ENCODE data around the gene CEL.
"Not testable (repeated sequence)": the region's sequence is repeated elsewhere in the genome, so short reads cannot be mapped to it uniquely, and the experiment has no call there.

Gene CEL

DNA sequence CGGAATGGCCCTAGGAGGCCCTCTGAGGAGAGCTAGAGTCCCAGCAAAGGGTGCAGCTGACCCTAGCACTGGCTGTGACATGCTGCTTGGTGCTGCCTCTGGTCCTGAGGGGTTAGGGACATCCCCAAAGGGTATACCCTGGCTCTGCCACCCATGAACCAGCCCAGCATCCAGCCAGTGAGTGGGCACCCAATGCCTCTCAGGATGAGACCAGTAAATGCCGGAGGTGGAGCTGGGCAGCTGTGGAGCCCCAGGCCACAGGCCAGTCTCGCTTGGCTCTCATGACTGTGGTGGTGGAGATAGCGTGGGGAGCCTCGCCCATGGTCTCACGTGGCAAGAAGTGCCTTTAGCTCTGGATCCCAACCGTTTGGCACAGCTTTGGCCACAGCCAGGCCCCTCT lies 3.7 kb upstream of the CEL start:
- no peak for DNase-seq (ENCODE audit: low spot score)

DNA sequence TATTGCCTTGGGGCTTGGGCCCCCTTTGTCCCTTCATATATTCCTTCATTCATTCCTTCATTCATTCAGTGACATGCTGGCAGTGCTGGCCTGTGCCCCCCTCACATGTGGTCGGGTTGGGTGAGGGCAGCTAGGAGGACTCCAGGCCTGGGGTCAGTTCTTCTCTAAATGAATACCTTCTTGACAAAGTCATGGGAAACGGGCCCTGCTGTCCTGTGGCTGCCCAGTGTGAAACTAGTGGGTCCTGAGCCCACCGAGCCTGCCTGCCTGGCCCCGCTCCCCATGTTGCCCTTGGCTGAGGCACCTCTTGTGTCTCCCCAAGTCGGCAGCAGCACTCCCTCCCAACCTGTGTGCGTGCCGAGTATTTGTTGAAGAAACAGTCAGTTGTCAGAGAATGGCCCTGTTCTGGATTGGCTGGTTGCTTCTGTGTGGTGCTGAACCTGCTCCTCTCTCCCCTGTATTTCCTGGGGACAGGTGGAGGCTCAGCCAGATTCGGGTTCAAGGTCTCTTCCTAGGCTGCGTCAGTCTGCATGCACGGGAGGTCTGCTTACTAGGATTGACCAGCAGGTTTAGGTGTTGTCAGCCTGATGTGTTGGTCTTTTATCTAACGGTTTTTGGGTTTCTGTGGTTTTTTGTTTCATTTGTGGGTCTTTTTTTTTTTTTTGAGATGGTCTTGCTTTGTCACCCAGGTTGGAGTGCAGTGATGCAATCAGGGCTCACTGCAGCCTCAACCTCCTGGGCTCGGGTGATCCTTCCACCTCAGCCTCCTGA lies 3.0 kb upstream of the CEL start:
- no peak for DNase-seq (ENCODE audit: low spot score)
- Histone ChIP-seq H3K27ac (no peak overlapping the region), H3K4me3 (no peak overlapping the region)
- TF ChIP-seq, protein P1, sequence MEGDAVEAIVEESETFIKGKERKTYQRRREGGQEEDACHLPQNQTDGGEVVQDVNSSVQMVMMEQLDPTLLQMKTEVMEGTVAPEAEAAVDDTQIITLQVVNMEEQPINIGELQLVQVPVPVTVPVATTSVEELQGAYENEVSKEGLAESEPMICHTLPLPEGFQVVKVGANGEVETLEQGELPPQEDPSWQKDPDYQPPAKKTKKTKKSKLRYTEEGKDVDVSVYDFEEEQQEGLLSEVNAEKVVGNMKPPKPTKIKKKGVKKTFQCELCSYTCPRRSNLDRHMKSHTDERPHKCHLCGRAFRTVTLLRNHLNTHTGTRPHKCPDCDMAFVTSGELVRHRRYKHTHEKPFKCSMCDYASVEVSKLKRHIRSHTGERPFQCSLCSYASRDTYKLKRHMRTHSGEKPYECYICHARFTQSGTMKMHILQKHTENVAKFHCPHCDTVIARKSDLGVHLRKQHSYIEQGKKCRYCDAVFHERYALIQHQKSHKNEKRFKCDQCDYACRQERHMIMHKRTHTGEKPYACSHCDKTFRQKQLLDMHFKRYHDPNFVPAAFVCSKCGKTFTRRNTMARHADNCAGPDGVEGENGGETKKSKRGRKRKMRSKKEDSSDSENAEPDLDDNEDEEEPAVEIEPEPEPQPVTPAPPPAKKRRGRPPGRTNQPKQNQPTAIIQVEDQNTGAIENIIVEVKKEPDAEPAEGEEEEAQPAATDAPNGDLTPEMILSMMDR (IDR thresholded peaks at IDR 0.05) = no peak

More for the DNA sequence above, 3.7 kb upstream of the CEL start:
- TF ChIP-seq, protein P1 (IDR thresholded peaks at IDR 0.05) = no peak
- Histone ChIP-seq H3K4me3 (no peak overlapping the region), H3K27ac (no peak overlapping the region)

DNA sequence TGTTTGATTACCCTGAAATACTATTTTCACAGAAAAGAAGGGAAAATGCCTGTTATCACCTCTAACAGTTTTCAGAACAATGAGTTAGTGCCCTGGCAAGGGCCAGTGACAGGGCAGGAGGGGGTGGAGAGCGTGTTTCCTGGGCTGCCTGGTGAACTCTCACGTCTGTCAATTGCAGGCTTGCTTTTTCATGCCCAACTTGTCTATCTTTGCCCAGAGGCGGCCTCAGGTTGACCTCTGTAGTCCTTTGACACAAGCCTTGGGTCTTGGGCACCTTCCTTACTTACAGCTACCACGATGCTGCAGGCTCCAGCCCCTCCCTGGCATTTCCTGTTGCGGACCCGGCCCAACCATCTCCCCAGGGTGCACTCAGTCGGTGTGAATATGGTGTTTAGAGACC lies 2.2 kb upstream of the CEL start:
- Histone ChIP-seq H3K27ac (no peak overlapping the region), H3K4me3 (no peak overlapping the region)
- DNase-seq (ENCODE audit: low spot score) = no peak
- TF ChIP-seq, protein P1 (IDR thresholded peaks at IDR 0.05) = no peak

DNA sequence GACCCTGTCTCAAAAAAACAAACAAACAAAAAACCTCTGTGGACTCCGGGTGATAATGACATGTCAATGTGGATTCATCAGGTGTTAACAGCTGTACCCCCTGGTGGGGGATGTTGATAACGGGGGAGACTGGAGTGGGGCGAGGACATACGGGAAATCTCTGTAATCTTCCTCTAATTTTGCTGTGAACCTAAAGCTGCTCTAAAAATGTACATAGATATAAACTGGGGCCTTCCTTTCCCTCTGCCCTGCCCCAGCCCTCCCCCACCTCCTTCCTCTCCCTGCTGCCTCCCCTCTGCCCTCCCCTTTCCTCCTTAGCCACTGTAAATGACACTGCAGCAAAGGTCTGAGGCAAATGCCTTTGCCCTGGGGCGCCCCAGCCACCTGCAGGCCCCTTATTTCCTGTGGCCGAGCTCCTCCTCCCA lies 1.4 kb upstream of the CEL start:
- Histone ChIP-seq H3K27ac (no peak overlapping the region), H3K4me3 (no peak overlapping the region)
- DNase-seq (ENCODE audit: low spot score) = no peak
- TF ChIP-seq, protein P1 (IDR thresholded peaks at IDR 0.05) = no peak

DNA sequence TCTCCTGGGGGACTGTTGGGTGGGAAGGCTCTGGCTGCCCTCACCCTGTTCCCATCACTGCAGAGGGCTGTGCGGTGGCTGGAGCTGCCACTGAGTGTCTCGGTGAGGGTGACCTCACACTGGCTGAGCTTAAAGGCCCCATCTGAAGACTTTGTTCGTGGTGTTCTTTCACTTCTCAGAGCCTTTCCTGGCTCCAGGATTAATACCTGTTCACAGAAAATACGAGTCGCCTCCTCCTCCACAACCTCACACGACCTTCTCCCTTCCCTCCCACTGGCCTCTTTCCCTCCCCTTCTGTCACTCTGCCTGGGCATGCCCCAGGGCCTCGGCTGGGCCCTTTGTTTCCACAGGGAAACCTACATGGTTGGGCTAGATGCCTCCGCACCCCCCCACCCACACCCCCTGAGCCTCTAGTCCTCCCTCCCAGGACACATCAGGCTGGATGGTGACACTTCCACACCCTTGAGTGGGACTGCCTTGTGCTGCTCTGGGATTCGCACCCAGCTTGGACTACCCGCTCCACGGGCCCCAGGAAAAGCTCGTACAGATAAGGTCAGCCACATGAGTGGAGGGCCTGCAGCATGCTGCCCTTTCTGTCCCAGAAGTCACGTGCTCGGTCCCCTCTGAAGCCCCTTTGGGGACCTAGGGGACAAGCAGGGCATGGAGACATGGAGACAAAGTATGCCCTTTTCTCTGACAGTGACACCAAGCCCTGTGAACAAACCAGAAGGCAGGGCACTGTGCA lies 590 bp upstream of the CEL start:
- not testable (repeated sequence) for DNase-seq (ENCODE audit: low spot score); H3K27ac ChIP-seq; H3K4me3 ChIP-seq

DNA sequence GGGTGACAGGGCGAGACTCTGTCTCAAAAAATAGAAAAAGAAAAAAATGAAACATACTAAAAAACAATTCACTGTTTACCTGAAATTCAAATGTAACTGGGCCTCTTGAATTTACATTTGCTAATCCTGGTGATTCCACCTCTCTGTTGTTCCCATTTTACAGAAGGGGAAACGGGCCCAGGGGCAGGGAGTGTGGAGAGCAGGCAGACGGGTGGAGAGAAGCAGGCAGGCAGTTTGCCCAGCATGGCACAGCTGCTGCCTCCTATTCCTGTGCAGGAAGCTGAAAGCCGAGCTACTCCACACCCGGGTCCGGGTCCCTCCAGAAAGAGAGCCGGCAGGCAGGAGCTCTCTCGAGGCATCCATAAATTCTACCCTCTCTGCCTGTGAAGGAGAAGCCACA lies 788 bp downstream of the CEL start:
- not testable (repeated sequence) for H3K4me3 ChIP-seq; H3K27ac ChIP-seq; DNase-seq (ENCODE audit: low spot score)

DNA sequence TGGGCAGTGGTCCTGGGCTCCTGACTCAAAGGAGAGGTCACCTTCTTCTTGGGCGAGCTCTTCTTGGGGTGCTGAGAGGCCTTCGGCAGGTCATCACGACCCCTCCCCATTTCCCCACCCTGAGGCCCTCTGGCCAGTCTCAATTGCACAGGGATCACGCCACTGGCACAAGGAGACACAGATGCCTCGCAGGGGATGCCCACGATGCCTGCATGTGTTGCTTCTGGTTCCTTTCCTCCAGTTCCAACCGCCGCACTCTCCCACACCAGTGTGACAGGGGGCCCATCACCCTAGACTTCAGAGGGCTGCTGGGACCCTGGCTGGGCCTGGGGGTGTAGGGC lies 1.3 kb downstream of the CEL start:
- H3K27ac ChIP-seq = no peak overlapping the region
- no peak for DNase-seq (ENCODE audit: low spot score)
- no peak overlapping the region for H3K4me3 ChIP-seq
- TF ChIP-seq, protein P1 (IDR thresholded peaks at IDR 0.05) = no peak
